CD14-positive monocyte (primary cell): Measurements from ENCODE around the gene MYO7B. TPM values are rescaled to one million over a fixed set of nuclear protein-coding genes. Genes with fewer than 3 reads are reported as not detected.

Experiments used
- DNase-seq, 3 donors: peaks; one replicate each; pipeline ENCODE4 v3.0.0-alpha.2; 2011 to 2022
- H2AFZ ChIP-seq: 2 replicates; pipeline ENCODE4 v1.6.0; 2012; ENCODE audit warnings: mild to moderate bottlenecking, low read depth, low read length, inconsistent platforms; ENCODE audit not compliant: insufficient read depth, poor library complexity, severe bottlenecking
- H3K27ac ChIP-seq, 2 donors: 1 replicate in 1 of 2; 2 replicates in 1 of 2; pipeline ENCODE4 v1.5.1; 2012 to 2013; ENCODE audit warnings: low read length in 2 of 2, control low read depth in 1 of 2, inconsistent platforms in 1 of 2, low read depth in 1 of 2, mild to moderate bottlenecking in 1 of 2
- H3K27me3 ChIP-seq, 2 donors: one replicate each; pipeline versions ENCODE4 v1.6.0 to v1.6.1; 2011 to 2013; ENCODE audit warnings: low read length in 2 of 2; ENCODE audit not compliant: control insufficient read depth in 2 of 2, insufficient read depth in 2 of 2
- H3K36me3 ChIP-seq, 2 donors: replicated peaks in 1 of 2; 1 replicate in 1 of 2; 2 replicates in 1 of 2; pipeline versions ENCODE4 v1.5.1 to v1.6.1; 2012 to 2013; ENCODE audit warnings: low read length in 2 of 2, control low read depth in 1 of 2, inconsistent platforms in 1 of 2, mild to moderate bottlenecking in 1 of 2; ENCODE audit not compliant: insufficient read depth in 2 of 2, control insufficient read depth in 1 of 2
- H3K4me1 ChIP-seq, 2 donors: 1 replicate in 1 of 2; 2 replicates in 1 of 2; pipeline versions ENCODE4 v1.5.1 to v1.6.1; 2012 to 2013; ENCODE audit warnings: low read length in 2 of 2, control low read depth in 1 of 2, inconsistent platforms in 1 of 2, mild to moderate bottlenecking in 1 of 2, moderate library complexity in 1 of 2; ENCODE audit not compliant: insufficient read depth in 2 of 2, control insufficient read depth in 1 of 2
- H3K4me2 ChIP-seq: replicated peaks from 2 replicates; pipeline ENCODE3; 2012; ENCODE audit warnings: low read length, moderate library complexity, mild to moderate bottlenecking; ENCODE audit not compliant: poor library complexity, severe bottlenecking; ENCODE audit errors: extremely low read depth
- H3K4me3 ChIP-seq, 3 experiments: fragments of 200-600 bp in 1 of 3; sonication (generic) in 1 of 3; replicated peaks in 1 of 3; 1 replicate in 2 of 3; 2 replicates in 1 of 3; pipeline ENCODE4 v1.5.1; 2011 to 2013; ENCODE audit warnings: low read length in 3 of 3, mild to moderate bottlenecking in 3 of 3, control low read depth in 2 of 3, low read depth in 2 of 3, inconsistent platforms in 1 of 3, moderate library complexity in 1 of 3
- H3K79me2 ChIP-seq: 2 replicates; pipeline ENCODE4 v1.6.0; 2012; ENCODE audit warnings: mild to moderate bottlenecking, control low read depth, inconsistent platforms, low read length, moderate library complexity; ENCODE audit not compliant: insufficient read depth
- H3K9ac ChIP-seq: 2 replicates; pipeline ENCODE4 v1.6.0; 2017; ENCODE audit warnings: low read length, mild to moderate bottlenecking; ENCODE audit not compliant: insufficient read depth, poor library complexity, severe bottlenecking
- H3K9me3 ChIP-seq, 2 donors: replicated peaks in 1 of 2; 1 replicate in 1 of 2; 2 replicates in 1 of 2; pipeline versions ENCODE4 v1.5.1 to v1.6.1; 2012 to 2013; ENCODE audit warnings: low read length in 2 of 2, control low read depth in 1 of 2; ENCODE audit not compliant: control insufficient read depth in 1 of 2, insufficient read depth in 1 of 2
- H4K20me1 ChIP-seq: 2 replicates; pipeline ENCODE4 v1.6.0; 2012; ENCODE audit warnings: mild to moderate bottlenecking, low read length, control low read depth, moderate library complexity; ENCODE audit not compliant: insufficient read depth
- H3K27ac Mint-ChIP-seq, 7 donors: one replicate each; pipeline ENCODE4 v1.8.0; 2020; ENCODE audit warnings: mild to moderate bottlenecking in 7 of 7, mixed read lengths in 7 of 7, moderate library complexity in 6 of 7, inconsistent platforms in 2 of 7
- H3K27me3 Mint-ChIP-seq, 3 donors: one replicate each; pipeline ENCODE4 v1.8.0; 2021 to 2022; ENCODE audit warnings: low read depth in 3 of 3, mild to moderate bottlenecking in 3 of 3, mixed read lengths in 3 of 3, moderate library complexity in 3 of 3, inconsistent platforms in 1 of 3
- H3K36me3 Mint-ChIP-seq, 2 donors: one replicate each; pipeline ENCODE4 v1.8.0; 2020; ENCODE audit warnings: mixed read lengths in 2 of 2, inconsistent platforms in 1 of 2, mild to moderate bottlenecking in 1 of 2
- H3K4me1 Mint-ChIP-seq: one replicate; pipeline ENCODE4 v1.8.0; 2020; ENCODE audit warnings: mild to moderate bottlenecking, mixed read lengths
- H3K4me3 Mint-ChIP-seq, 2 donors: one replicate each; pipeline ENCODE4 v1.8.0; 2020; ENCODE audit warnings: mild to moderate bottlenecking in 2 of 2, mixed read lengths in 2 of 2, moderate library complexity in 1 of 2
- H3K9me3 Mint-ChIP-seq, 7 donors: one replicate each; pipeline ENCODE4 v1.8.0; 2020 to 2022; ENCODE audit warnings: mixed read lengths in 7 of 7, mild to moderate bottlenecking in 6 of 7, moderate library complexity in 6 of 7, inconsistent platforms in 2 of 7
- CTCF ChIP-seq: fragments of 200-600 bp; IDR thresholded peaks from one replicate; pipeline ENCODE4 v1.8.0; 2022; ENCODE audit warnings: antibody characterized with exemption, mild to moderate bottlenecking
- whole genome bisulfite sequencing: methylation state at CpG from one replicate; pipeline ENCODE4 v1.1.5; 2013; ENCODE audit warnings: missing lambda C conversion rate; ENCODE audit not compliant: insufficient coverage; 5-methylcytosine and 5-hydroxymethylcytosine counted together
- intact Hi-C, 2 donors: fragments of 100-400 bp; cut with micrococcal nuclease; formaldehyde crosslinking; loops; one replicate each; pipeline versions ENCODE4 v1.15.0 to v1.15.1; 2023
- polyA plus RNA-seq, 3 donors: library from polyadenylated mRNA; depleted of rRNA in 1 of 3; unstranded in 2 of 3; stranded (reverse) in 1 of 3; fragments of 300-500 nt in 2 of 3; fragments of >200 nt in 1 of 3; fragmentation: Illumina TruSeq in 2 of 3; gene quantifications; 1 replicate in 2 of 3; 2 replicates in 1 of 3; pipeline ENCODE4 v1.2.3, GENCODE V29; 2012 to 2021

MYO7B gene
- polyA plus RNA-seq, 3 donors, result 7.3 to 9.8 (median 9.0) TPM

- Histone ChIP-seq H3K36me3 (no peaks in the 10 kb centered on the region), H3K4me2 (no peak overlapping the region), H3K4me3 (no peak overlapping the region), H3K9me3 (peaks cover 7% of the 10 kb centered on the region in 2 donors), H3K27ac (no peak overlapping the region), H3K79me2 (no peaks in the 10 kb centered on the region), H4K20me1 (no peaks in the 10 kb centered on the region), H3K4me1 (no peaks in the 10 kb centered on the region), H3K9ac (no peak overlapping the region), H3K27me3 (peaks cover 16 to 30% of the 10 kb centered on the region in 2 donors), H2AFZ (no peak overlapping the region)
- Mint-ChIP-seq H3K4me1 (peaks cover 9% of the 10 kb centered on the region), H3K27ac (peak overlapping the region in 1 of 7 donors; percentile 33), H3K9me3 (peaks cover 0 to 13% (median 5%) of the 10 kb centered on the region in 7 donors), H3K36me3 (peaks cover 0 to 3% of the 10 kb centered on the region in 2 donors), H3K27me3 (peaks cover 27 to 31% (median 28%) of the 10 kb centered on the region in 3 donors), H3K4me3 (no peak overlapping the region)
- 93% methylated on average over 7 of the region's 10 CpGs for WGBS
- intact Hi-C loops, result no loop called here
- no peak for DNase-seq
- TF ChIP-seq CTCF, result no peak
Measured at GRCh38 chr2:127660291-127660578, 124.8 kb downstream of the MYO7B start.

GRCh38 chr2:127661072-127661649, 125.7 kb downstream of the MYO7B start:
- no peak overlapping the region for H3K27ac Mint-ChIP-seq
- Histone ChIP-seq H3K4me2 (no peak overlapping the region), H3K27ac (no peak overlapping the region), H2AFZ (no peak overlapping the region), H3K36me3 (no peaks in the 10 kb centered on the region), H4K20me1 (no peaks in the 10 kb centered on the region), H3K9me3 (peaks cover 7% of the 10 kb centered on the region in 2 donors), H3K27me3 (peaks cover 25 to 39% of the 10 kb centered on the region in 2 donors), H3K4me1 (no peaks in the 10 kb centered on the region), H3K4me3 (no peak overlapping the region), H3K9ac (no peak overlapping the region), H3K79me2 (no peaks in the 10 kb centered on the region)
- H3K27me3 Mint-ChIP-seq, result peaks cover 36 to 41% (median 37%) of the 10 kb centered on the region in 3 donors
- H3K9me3 Mint-ChIP-seq, result peaks cover 0 to 13% (median 5%) of the 10 kb centered on the region in 7 donors
- 95% methylated on average over 14 of the region's 14 CpGs for WGBS
- DNase-seq, result no peak
- TF ChIP-seq CTCF, result no peak
- peaks cover 9% of the 10 kb centered on the region for H3K4me1 Mint-ChIP-seq
- H3K4me3 Mint-ChIP-seq, result no peak overlapping the region
- H3K36me3 Mint-ChIP-seq, result peaks cover 0 to 3% of the 10 kb centered on the region in 2 donors
- intact Hi-C loops, result no loop called here
